ENCODE measurements around the gene WBP2.

Gene WBP2

GRCh38 chr17:75811174-75811573 lies 44.0 kb downstream of the WBP2 start:
- TF ChIP-seq REST (IDR thresholded peaks at IDR 0.05; ENCODE audit: insufficient read depth in 1 of 2, low read depth in 2 of 2, low read length in 2 of 2) (no peak), TAF1 (IDR thresholded peaks at IDR 0.05; ENCODE audit: borderline replicate concordance, insufficient read depth, low read length) (no peak), SIN3A (IDR thresholded peaks at IDR 0.05; ENCODE audit: borderline replicate concordance, insufficient read depth, low read length) (no peak)

GRCh38 chr17:75810216-75810615 lies 44.9 kb downstream of the WBP2 start:
- TF ChIP-seq POLR2AphosphoS5 (IDR thresholded peaks at IDR 0.05; ENCODE audit: low read depth, low read length), result no peak
- TF ChIP-seq FOXP2 (optimal IDR thresholded peaks at IDR 0.05; ENCODE audit: borderline replicate concordance, extremely low read depth, extremely low read length, insufficient read depth), result no peak
- TF ChIP-seq TAF1 (IDR thresholded peaks at IDR 0.05; ENCODE audit: borderline replicate concordance, insufficient read depth, low read length), result no peak
- no peak for TF ChIP-seq SIN3A (IDR thresholded peaks at IDR 0.05; ENCODE audit: borderline replicate concordance, insufficient read depth, low read length)
- no peak for TF ChIP-seq REST (IDR thresholded peaks at IDR 0.05; ENCODE audit: insufficient read depth in 1 of 2, low read depth in 2 of 2, low read length in 2 of 2)

- TF ChIP-seq POLR2AphosphoS5 (IDR thresholded peaks at IDR 0.05; ENCODE audit: low read depth, low read length) (no peak), TAF1 (IDR thresholded peaks at IDR 0.05; ENCODE audit: borderline replicate concordance, insufficient read depth, low read length) (no peak), REST (IDR thresholded peaks at IDR 0.05; ENCODE audit: insufficient read depth in 1 of 2, low read depth in 2 of 2, low read length in 2 of 2) (no peak), SIN3A (IDR thresholded peaks at IDR 0.05; ENCODE audit: borderline replicate concordance, insufficient read depth, low read length) (no peak), FOXP2 (optimal IDR thresholded peaks at IDR 0.05; ENCODE audit: borderline replicate concordance, extremely low read depth, extremely low read length, insufficient read depth) (no peak)
These were observed 45.5 kb downstream of the WBP2 start for GRCh38 chr17:75809631-75810111.

DNA sequence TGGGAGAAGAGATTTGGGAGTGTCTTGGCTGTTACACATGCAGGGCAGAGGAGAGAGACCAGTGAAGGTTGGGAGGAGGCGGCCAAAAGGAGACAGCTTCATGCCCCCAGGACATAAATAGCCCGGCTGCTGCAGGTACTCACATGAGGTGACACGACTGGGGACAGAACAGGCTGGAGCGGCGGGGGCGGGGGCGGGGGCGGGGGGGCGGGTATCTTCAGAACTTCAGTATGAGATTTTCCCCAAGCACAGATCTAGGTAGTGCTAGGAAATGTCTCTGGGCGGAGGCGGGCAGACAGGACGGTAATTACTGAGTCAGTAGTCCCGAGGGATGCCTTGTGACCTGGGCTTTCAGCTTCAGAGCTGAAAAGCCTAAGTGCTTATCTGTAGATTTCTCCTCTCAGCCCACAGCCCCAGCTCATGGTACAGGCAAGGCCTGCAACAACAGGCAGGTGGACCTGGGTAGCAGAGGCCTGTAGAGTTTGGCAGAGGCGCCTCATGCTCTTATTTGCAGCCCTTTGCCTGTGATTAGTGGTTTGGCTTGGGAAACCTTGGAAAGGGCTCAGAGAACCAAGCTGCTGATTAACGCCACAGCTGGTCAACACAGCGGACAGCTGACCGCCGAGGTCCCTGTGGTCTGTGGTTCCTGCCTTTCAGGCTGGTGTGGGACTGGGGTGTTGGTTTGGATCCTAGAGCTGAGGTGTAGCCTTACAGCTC lies 46.1 kb downstream of the WBP2 start:
- TF ChIP-seq FOXP2 (optimal IDR thresholded peaks at IDR 0.05; ENCODE audit: borderline replicate concordance, extremely low read depth, extremely low read length, insufficient read depth) (no peak), TAF1 (IDR thresholded peaks at IDR 0.05; ENCODE audit: borderline replicate concordance, insufficient read depth, low read length) (no peak), REST (IDR thresholded peaks at IDR 0.05; ENCODE audit: insufficient read depth in 1 of 2, low read depth in 2 of 2, low read length in 2 of 2) (no peak), POLR2AphosphoS5 (IDR thresholded peaks at IDR 0.05; ENCODE audit: low read depth, low read length) (no peak), SIN3A (IDR thresholded peaks at IDR 0.05; ENCODE audit: borderline replicate concordance, insufficient read depth, low read length) (no peak)
